AG09309 (cell line): Measurements from ENCODE around the gene ALDH1L1.
A peak's percentile ranks its signal among the peaks of the same experiment; 100 is the strongest.

Source experiments
- DNase-seq: peaks from one replicate; pipeline ENCODE4 v3.0.0-alpha.2; 2010; ENCODE audit warnings: low read depth
- H3K4me3 ChIP-seq: 2 replicates; pipeline ENCODE4 v1.5.1; 2011; ENCODE audit warnings: mild to moderate bottlenecking, low read depth, low read length, moderate library complexity; ENCODE audit not compliant: control insufficient read depth
- CTCF ChIP-seq: IDR thresholded peaks from 2 replicates; pipeline ENCODE4 v1.5.1; 2011; ENCODE audit warnings: mild to moderate bottlenecking, low read depth, low read length, inconsistent platforms; ENCODE audit not compliant: insufficient read depth, control insufficient read depth; ENCODE audit errors: missing control alignments

ALDH1L1 gene

DNA sequence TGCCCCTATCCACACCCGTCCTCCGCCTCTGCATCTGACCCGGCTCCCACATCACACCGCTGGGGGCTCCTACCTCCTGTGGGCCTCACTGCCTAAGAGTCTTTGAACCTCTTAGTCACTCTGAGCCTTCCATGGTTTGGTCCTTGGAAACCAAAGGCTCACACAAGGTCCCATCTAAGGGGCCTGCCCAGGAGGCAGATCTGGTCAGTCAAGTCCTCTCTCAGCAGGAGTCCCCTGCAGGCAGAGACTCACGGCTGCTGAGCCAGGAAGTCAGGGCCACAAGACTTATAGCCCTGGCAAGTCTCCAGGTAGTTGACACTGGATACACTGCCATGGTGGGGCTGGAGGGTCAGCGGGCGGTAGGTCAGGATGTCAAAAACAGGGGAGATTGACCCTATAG lies 31.2 kb upstream of the ALDH1L1 start:
- H3K4me3 ChIP-seq, result no peak overlapping the region
- TF ChIP-seq CTCF, result no peak
- DNase-seq, result no peak

DNA sequence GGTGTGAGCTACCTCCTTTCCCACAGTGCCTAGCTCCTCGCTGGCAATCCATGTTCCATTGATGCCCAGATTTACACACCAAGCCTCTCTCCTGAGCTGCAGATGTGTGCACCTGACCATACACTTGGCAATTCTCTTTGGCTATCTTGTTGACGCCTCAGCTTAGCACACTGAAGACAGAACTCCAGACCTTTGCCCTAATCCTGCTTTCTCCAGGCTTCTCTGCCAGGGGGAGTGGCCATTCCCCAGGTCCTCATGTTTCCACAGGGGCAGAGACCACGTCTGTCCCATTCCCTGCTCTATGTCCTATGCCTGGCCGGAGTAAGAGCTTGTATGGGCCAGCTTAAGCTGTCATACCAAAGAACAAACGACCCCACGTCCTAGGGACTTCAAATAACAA lies 30.2 kb upstream of the ALDH1L1 start:
- H3K4me3 ChIP-seq, result no peak overlapping the region
- no peak for TF ChIP-seq CTCF
- no peak for DNase-seq

- TF ChIP-seq CTCF, result no peak
Observed at GRCh38 chr3:126209741-126210140, 29.4 kb upstream of the ALDH1L1 start.

GRCh38 chr3:126208606-126209256 lies 28.3 kb upstream of the ALDH1L1 start:
- DNase-seq, result peak; percentile 83
- H3K4me3 ChIP-seq, result no peak overlapping the region
- TF ChIP-seq CTCF, result no peak

More at GRCh38 chr3:126209741-126210140, 29.4 kb upstream of the ALDH1L1 start:
- no peak for DNase-seq
- no peak overlapping the region for H3K4me3 ChIP-seq

DNA sequence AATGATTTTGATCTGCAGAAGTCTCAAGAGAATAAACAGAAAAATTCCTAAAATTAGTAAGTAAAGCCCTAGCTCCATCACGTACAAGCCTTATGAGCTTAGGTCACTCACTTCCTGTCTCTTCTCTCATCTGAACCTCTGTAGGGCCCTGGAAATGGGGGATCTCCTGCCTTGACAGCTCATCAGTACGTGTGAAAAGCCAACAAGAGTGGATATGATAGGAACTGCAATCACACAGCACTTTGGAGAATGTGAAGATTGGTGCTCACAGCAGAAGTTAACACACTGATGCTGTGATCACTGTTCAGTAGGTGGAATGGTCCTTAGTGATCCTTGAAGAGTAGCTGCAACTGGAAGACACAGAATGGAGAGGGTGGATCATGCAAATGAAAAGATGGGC lies 27.8 kb upstream of the ALDH1L1 start:
- no peak for DNase-seq
- TF ChIP-seq CTCF, result no peak

GRCh38 chr3:126207166-126207565 lies 26.8 kb upstream of the ALDH1L1 start:
- H3K4me3 ChIP-seq, result no peak overlapping the region
- no peak for DNase-seq
- TF ChIP-seq CTCF, result no peak

More for the DNA sequence above, 27.8 kb upstream of the ALDH1L1 start:
- no peak overlapping the region for H3K4me3 ChIP-seq
